ENCODE measurements around the gene EVI5.

GRCh38 chr1:92774407-92774806 lies 10.5 kb downstream of the EVI5 start:
- TF ChIP-seq CTCF (IDR thresholded peaks at IDR 0.05) (no peak), EZH2 (IDR thresholded peaks at IDR 0.05; ENCODE audit: borderline replicate concordance, insufficient read depth, low read depth, low read length, poor library complexity, severe bottlenecking) (no peak)

All from B cell (primary cell).